HepG2 (cell line): ENCODE data around the gene IER5L. TPM values are rescaled to one million over a fixed set of nuclear protein-coding genes. Genes with fewer than 3 reads are reported as not detected.

Experiments used
- DMAP1 ChIP-seq: IDR thresholded peaks from 2 replicates; pipeline ENCODE4 v1.6.1; 2016
- MED8 ChIP-seq: sonication (generic); formaldehyde crosslinking; IDR thresholded peaks from 2 replicates; pipeline ENCODE4 v1.8.1; 2023; ENCODE audit warnings: mild to moderate bottlenecking, missing genetic modification reagents; ENCODE audit not compliant: insufficient replicate concordance
- POGZ ChIP-seq: sonication (generic); formaldehyde crosslinking; IDR thresholded peaks from 2 replicates; pipeline ENCODE4 v1.4.0; 2020; ENCODE audit warnings: mild to moderate bottlenecking, missing genetic modification reagents
- SOX6 ChIP-seq, 2 experiments: fragments of 450-650 bp in 1 of 2; sonication (generic) in 1 of 2; formaldehyde crosslinking in 1 of 2; IDR thresholded peaks; 2 replicates each; pipeline versions ENCODE4 v1.4.0 to v1.6.1; 2017 to 2020; ENCODE audit warnings: antibody characterized with exemption in 1 of 2, mild to moderate bottlenecking in 1 of 2, missing genetic modification reagents in 1 of 2
- ZMYM4 ChIP-seq: sonication (generic); formaldehyde crosslinking; IDR thresholded peaks from 2 replicates; pipeline ENCODE4 v1.8.1; 2023; ENCODE audit warnings: mild to moderate bottlenecking, missing genetic modification reagents
- ZNF207 ChIP-seq: fragments of 450-650 bp; IDR thresholded peaks from 2 replicates; pipeline ENCODE4 v1.6.1; 2016; ENCODE audit warnings: antibody characterized with exemption, borderline replicate concordance
- ZNF556 ChIP-seq: sonication (generic); formaldehyde crosslinking; IDR thresholded peaks from 2 replicates; pipeline ENCODE4 v1.4.0; 2020; ENCODE audit warnings: mild to moderate bottlenecking, missing genetic modification reagents, borderline replicate concordance
- polyA plus RNA-seq, 8 experiments: library from polyadenylated mRNA; depleted of rRNA in 3 of 8; stranded (reverse) in 7 of 8; unstranded in 1 of 8; fragments of >200 nt; fragmentation: Illumina TruSeq in 4 of 8; extraction: Trizol in 4 of 8; gene quantifications; 2 replicates each; pipeline versions ENCODE4 v1.2.1 to v1.2.3, GENCODE V29; 2011 to 2016; ENCODE audit warnings: low read depth in 4 of 8, missing spikeins in 1 of 8, mixed read lengths in 1 of 8; ENCODE audit not compliant: insufficient read depth in 1 of 8
- total RNA-seq, 5 experiments: library from RNA; depleted of rRNA; stranded (reverse); fragments of >200 nt; fragmentation: Illumina TruSeq; extraction: Trizol; gene quantifications; 2 replicates each; pipeline ENCODE4 v1.2.3, GENCODE V29; 2016; ENCODE audit warnings: low read depth in 1 of 5
- TF ChIP-seq, protein P1 (sequence below): sonication (generic); formaldehyde crosslinking; IDR thresholded peaks from 2 replicates; pipeline ENCODE4 v1.9.0; 2021; ENCODE audit warnings: mild to moderate bottlenecking, missing genetic modification reagents

IER5L gene
- total and polyA plus RNA-seq, 2 of the 13 experiments (the other 11 are each of a cell fraction or from before 2014, with no cell fraction given): 1.8 to 3.3 TPM

GRCh38 chr9:129201866-129202265 is 23.8 kb upstream of the IER5L start (continued):
- TF ChIP-seq, protein P1, sequence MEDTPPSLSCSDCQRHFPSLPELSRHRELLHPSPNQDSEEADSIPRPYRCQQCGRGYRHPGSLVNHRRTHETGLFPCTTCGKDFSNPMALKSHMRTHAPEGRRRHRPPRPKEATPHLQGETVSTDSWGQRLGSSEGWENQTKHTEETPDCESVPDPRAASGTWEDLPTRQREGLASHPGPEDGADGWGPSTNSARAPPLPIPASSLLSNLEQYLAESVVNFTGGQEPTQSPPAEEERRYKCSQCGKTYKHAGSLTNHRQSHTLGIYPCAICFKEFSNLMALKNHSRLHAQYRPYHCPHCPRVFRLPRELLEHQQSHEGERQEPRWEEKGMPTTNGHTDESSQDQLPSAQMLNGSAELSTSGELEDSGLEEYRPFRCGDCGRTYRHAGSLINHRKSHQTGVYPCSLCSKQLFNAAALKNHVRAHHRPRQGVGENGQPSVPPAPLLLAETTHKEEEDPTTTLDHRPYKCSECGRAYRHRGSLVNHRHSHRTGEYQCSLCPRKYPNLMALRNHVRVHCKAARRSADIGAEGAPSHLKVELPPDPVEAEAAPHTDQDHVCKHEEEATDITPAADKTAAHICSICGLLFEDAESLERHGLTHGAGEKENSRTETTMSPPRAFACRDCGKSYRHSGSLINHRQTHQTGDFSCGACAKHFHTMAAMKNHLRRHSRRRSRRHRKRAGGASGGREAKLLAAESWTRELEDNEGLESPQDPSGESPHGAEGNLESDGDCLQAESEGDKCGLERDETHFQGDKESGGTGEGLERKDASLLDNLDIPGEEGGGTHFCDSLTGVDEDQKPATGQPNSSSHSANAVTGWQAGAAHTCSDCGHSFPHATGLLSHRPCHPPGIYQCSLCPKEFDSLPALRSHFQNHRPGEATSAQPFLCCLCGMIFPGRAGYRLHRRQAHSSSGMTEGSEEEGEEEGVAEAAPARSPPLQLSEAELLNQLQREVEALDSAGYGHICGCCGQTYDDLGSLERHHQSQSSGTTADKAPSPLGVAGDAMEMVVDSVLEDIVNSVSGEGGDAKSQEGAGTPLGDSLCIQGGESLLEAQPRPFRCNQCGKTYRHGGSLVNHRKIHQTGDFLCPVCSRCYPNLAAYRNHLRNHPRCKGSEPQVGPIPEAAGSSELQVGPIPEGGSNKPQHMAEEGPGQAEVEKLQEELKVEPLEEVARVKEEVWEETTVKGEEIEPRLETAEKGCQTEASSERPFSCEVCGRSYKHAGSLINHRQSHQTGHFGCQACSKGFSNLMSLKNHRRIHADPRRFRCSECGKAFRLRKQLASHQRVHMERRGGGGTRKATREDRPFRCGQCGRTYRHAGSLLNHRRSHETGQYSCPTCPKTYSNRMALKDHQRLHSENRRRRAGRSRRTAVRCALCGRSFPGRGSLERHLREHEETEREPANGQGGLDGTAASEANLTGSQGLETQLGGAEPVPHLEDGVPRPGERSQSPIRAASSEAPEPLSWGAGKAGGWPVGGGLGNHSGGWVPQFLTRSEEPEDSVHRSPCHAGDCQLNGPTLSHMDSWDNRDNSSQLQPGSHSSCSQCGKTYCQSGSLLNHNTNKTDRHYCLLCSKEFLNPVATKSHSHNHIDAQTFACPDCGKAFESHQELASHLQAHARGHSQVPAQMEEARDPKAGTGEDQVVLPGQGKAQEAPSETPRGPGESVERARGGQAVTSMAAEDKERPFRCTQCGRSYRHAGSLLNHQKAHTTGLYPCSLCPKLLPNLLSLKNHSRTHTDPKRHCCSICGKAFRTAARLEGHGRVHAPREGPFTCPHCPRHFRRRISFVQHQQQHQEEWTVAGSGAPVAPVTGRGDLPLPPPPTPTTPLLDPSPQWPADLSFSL (CRISPR knock-in tag): no peak
- TF ChIP-seq SOX6 (IDR thresholded peaks at IDR 0.05) (no peak), SOX6 (CRISPR knock-in tag; IDR thresholded peaks at IDR 0.05) (no peak), POGZ (no peak), ZNF207 (no peak), MED8 (CRISPR knock-in tag) (no peak), ZNF556 (CRISPR knock-in tag) (no peak), DMAP1 (CRISPR knock-in tag) (no peak), ZMYM4 (CRISPR knock-in tag) (no peak)
